SK-N-SH (cell line): ENCODE measurements around the gene NKX3-2. TPM values are rescaled to one million over a fixed set of nuclear protein-coding genes. Genes with fewer than 3 reads are reported as not detected.

Source experiments
- CTCF ChIA-PET: fragments of 300-600, 350-600 bp; formaldehyde crosslinking; extraction: SDS; loops from one replicate; lab custom pipeline; 2021; lab: Yijun Ruan, JAX
- POLR2A ChIA-PET: fragments of 350-600 bp; sonication (Branson Sonifier 250); formaldehyde crosslinking; extraction: SDS; loops from one replicate; lab custom pipeline; 2020; ENCODE audit warnings: antibody characterized with exemption, inconsistent platforms; lab: Yijun Ruan, JAX
- DNase-seq: peaks from one replicate; pipeline ENCODE4 v3.0.0; 2012
- H2AFZ ChIP-seq: fragments of 200-600 bp; sonication (generic); 2 replicates; pipeline ENCODE4 v1.8.1; 2016; ENCODE audit warnings: antibody characterized with exemption, mild to moderate bottlenecking, low read depth
- H3F3A ChIP-seq: fragments of 200-600 bp; sonication (generic); replicated peaks from 2 replicates; pipeline ENCODE3; 2016; ENCODE audit warnings: antibody characterized with exemption, mild to moderate bottlenecking; ENCODE audit not compliant: insufficient read depth
- H3K27ac ChIP-seq, 2 experiments: fragments of 200-500 bp in 1 of 2; fragments of 200-600 bp in 1 of 2; sonication (Bioruptor generic) in 1 of 2; sonication (generic), shearing (Covaris generic) in 1 of 2; 2 replicates each; pipeline versions ENCODE4 v1.5.1 to v1.6.1; 2014 to 2016; ENCODE audit warnings: low read depth in 2 of 2, inconsistent platforms in 1 of 2, low read length in 1 of 2, mild to moderate bottlenecking in 1 of 2, mixed read lengths in 1 of 2
- H3K27me3 ChIP-seq: fragments of 200-600 bp; sonication (generic), shearing (Covaris generic); 2 replicates; pipeline ENCODE4 v1.6.1; 2016; ENCODE audit warnings: mixed run types; ENCODE audit not compliant: insufficient read depth
- H3K36me3 ChIP-seq, 2 experiments: fragments of 200-500 bp in 1 of 2; fragments of 200-600 bp in 1 of 2; sonication (Bioruptor generic) in 1 of 2; sonication (generic) in 1 of 2; replicated peaks in 1 of 2; 2 replicates each; pipeline versions ENCODE3 to v1.5.1; 2014 to 2016; ENCODE audit warnings: low read length in 1 of 2, mild to moderate bottlenecking in 1 of 2; ENCODE audit not compliant: insufficient read depth in 2 of 2, control insufficient read depth in 1 of 2
- H3K4me1 ChIP-seq, 2 experiments: fragments of 200-500 bp in 1 of 2; fragments of 200-600 bp in 1 of 2; sonication (Bioruptor generic) in 1 of 2; sonication (generic), shearing (Covaris generic) in 1 of 2; 2 replicates each; pipeline versions ENCODE4 v1.5.1 to v1.6.1; 2014 to 2016; ENCODE audit warnings: low read depth in 1 of 2, low read length in 1 of 2, mixed run types in 1 of 2; ENCODE audit not compliant: insufficient read depth in 2 of 2, control insufficient read depth in 1 of 2
- H3K4me2 ChIP-seq: fragments of 200-600 bp; sonication (generic), shearing (Covaris generic); 2 replicates; pipeline ENCODE4 v1.6.1; 2017; ENCODE audit warnings: mixed run types
- H3K4me3 ChIP-seq, 2 experiments: fragments of 200-500 bp in 1 of 2; fragments of 200-600 bp in 1 of 2; sonication (Bioruptor generic) in 1 of 2; sonication (generic), shearing (Covaris generic) in 1 of 2; 2 replicates each; pipeline versions ENCODE4 v1.5.1 to v1.8.1; 2014 to 2016; ENCODE audit warnings: low read depth in 2 of 2, inconsistent platforms in 1 of 2, low read length in 1 of 2, mild to moderate bottlenecking in 1 of 2, mixed read lengths in 1 of 2, moderate library complexity in 1 of 2
- H3K79me2 ChIP-seq: fragments of 200-600 bp; sonication (generic); 2 replicates; pipeline ENCODE4 v1.8.1; 2017; ENCODE audit warnings: mild to moderate bottlenecking; ENCODE audit not compliant: insufficient read depth
- H3K9ac ChIP-seq: fragments of 200-600 bp; sonication (generic); 2 replicates; pipeline ENCODE4 v1.6.1; 2017; ENCODE audit warnings: mixed run types
- H3K9me2 ChIP-seq: fragments of 200-600 bp; sonication (generic); 2 replicates; pipeline ENCODE4 v1.6.1; 2017; ENCODE audit warnings: mixed run types
- H3K9me3 ChIP-seq: fragments of 200-600 bp; sonication (generic); 2 replicates; pipeline ENCODE4 v1.6.1; 2017; ENCODE audit warnings: mixed run types, mild to moderate bottlenecking, moderate library complexity
- H4K20me1 ChIP-seq: fragments of 200-600 bp; sonication (generic); 2 replicates; pipeline ENCODE4 v1.6.1; 2017; ENCODE audit warnings: mild to moderate bottlenecking, mixed run types; ENCODE audit not compliant: insufficient read depth
- FOSL2 ChIP-seq: IDR thresholded peaks from 2 replicates; pipeline ENCODE4 v1.4.0; 2012; ENCODE audit warnings: low read depth, mild to moderate bottlenecking, moderate library complexity, borderline replicate concordance
- FOXM1 ChIP-seq: IDR thresholded peaks from 2 replicates; pipeline ENCODE4 v1.4.0; 2012; ENCODE audit warnings: low read depth, mild to moderate bottlenecking
- IRF3 ChIP-seq: fragments of 150-350 bp; IDR thresholded peaks from 2 replicates; pipeline ENCODE4 v1.6.1; 2016; ENCODE audit warnings: mild to moderate bottlenecking, low read depth, low read length
- MEF2A ChIP-seq: IDR thresholded peaks from 2 replicates; pipeline ENCODE4 v1.4.0; 2012; ENCODE audit warnings: low read depth, borderline replicate concordance
- NFIC ChIP-seq: IDR thresholded peaks from 2 replicates; pipeline ENCODE4 v1.4.0; 2012; ENCODE audit warnings: borderline replicate concordance
- NRF1 ChIP-seq: IDR thresholded peaks from 2 replicates; pipeline ENCODE4 v1.6.1; 2012; ENCODE audit warnings: low read depth, mild to moderate bottlenecking, low read length
- REST ChIP-seq: IDR thresholded peaks from 2 replicates; pipeline ENCODE4 v1.6.1; 2012; ENCODE audit warnings: mild to moderate bottlenecking, low read depth, low read length, moderate library complexity
- RFX5 ChIP-seq: IDR thresholded peaks from 2 replicates; pipeline ENCODE4 v1.6.1; 2012; ENCODE audit warnings: mild to moderate bottlenecking, improper control_type of control experiment, low read length
- RXRA ChIP-seq: IDR thresholded peaks from 2 replicates; pipeline ENCODE4 v1.4.0; 2012; ENCODE audit warnings: low read depth, mild to moderate bottlenecking, borderline replicate concordance
- USF1 ChIP-seq: IDR thresholded peaks from 2 replicates; pipeline ENCODE4 v1.4.0; 2012; ENCODE audit warnings: low read depth, borderline replicate concordance
- WGBS: methylation state at CpG from one replicate; pipeline ENCODE4 v1.1.6; 2017; ENCODE audit warnings: low lambda C conversion rate; 5-methylcytosine and 5-hydroxymethylcytosine counted together
- polyA plus RNA-seq, 3 experiments: library from polyadenylated mRNA; depleted of rRNA; stranded (reverse); fragments of >200 nt; gene quantifications; 2 replicates each; pipeline ENCODE4 v1.2.3, GENCODE V29; 2012

NKX3-2 gene
- polyA plus RNA-seq, 1 of the 3 experiments (the other 2 are of a cell fraction) = 0.15 TPM

GRCh38 chr4:13515268-13515667, 29.0 kb downstream of the NKX3-2 start:
- Histone ChIP-seq H3K9me3 (no peaks in the 10 kb centered on the region), H3K9me2 (no peaks in the 10 kb centered on the region), H3F3A (no peaks in the 10 kb centered on the region), H3K27me3 (0 out of 2 replicates have a peak, but pooled peaks cover 5% of the 10 kb centered on the region), H3K27ac (no peak overlapping the region), H3K4me3 (no peak overlapping the region), H3K4me1 (no peaks in the 10 kb centered on the region; a peak in 1 of 4 replicates), H4K20me1 (no peaks in the 10 kb centered on the region), H3K36me3 (no peaks in the 10 kb centered on the region)
- WGBS = 23% methylated on average over 5 of the region's 5 CpGs
- no peak for DNase-seq
- POLR2A ChIA-PET = no interaction called here
- no peak for TF ChIP-seq RFX5
- TF ChIP-seq USF1 = no peak
- TF ChIP-seq IRF3 = no peak
- no peak for TF ChIP-seq NFIC
- no peak for TF ChIP-seq RXRA
- TF ChIP-seq REST = no peak
- TF ChIP-seq, all 33 proteins: peak for 0
- CTCF ChIA-PET = interaction anchor here (0.6 to 0.9 kb wide), 2 partner anchors 17 to 19 kb away, joined by 3 read pairs; no protein-coding TSS in a partner anchor
- Histone ChIP-seq H2AFZ (no peak overlapping the region), H3K9ac (no peak overlapping the region), H3K4me2 (no peak overlapping the region), H3K79me2 (no peaks in the 10 kb centered on the region)

- Histone ChIP-seq H3K36me3 (no peaks in the 10 kb centered on the region), H3K4me1 (no peaks in the 10 kb centered on the region; a peak in 1 of 4 replicates), H3K27me3 (0 out of 2 replicates have a peak, but pooled peaks cover 5% of the 10 kb centered on the region), H3K27ac (no peak overlapping the region), H2AFZ (no peak overlapping the region), H3K4me3 (no peak overlapping the region), H3F3A (no peaks in the 10 kb centered on the region), H3K9me2 (no peaks in the 10 kb centered on the region), H3K4me2 (no peak overlapping the region), H3K9ac (no peak overlapping the region), H4K20me1 (no peaks in the 10 kb centered on the region), H3K9me3 (no peaks in the 10 kb centered on the region), H3K79me2 (no peaks in the 10 kb centered on the region)
- ChIA-PET POLR2A (no interaction called here), CTCF (interaction anchor here (0.6 to 1.4 kb wide), 2 partner anchors 9 to 20 kb away, joined by 3 to 4 read pairs; no protein-coding TSS in a partner anchor)
- DNase-seq = no peak
- 35% methylated on average over 4 of the region's 4 CpGs for whole genome bisulfite sequencing
- TF ChIP-seq NFIC (no peak), MEF2A (no peak), NRF1 (no peak), FOSL2 (no peak), FOXM1 (no peak)
Observed at GRCh38 chr4:13514722-13515121, 29.6 kb downstream of the NKX3-2 start.
